Coronary artery (tissue), 2 donors: ENCODE measurements around the gene GABRA1.
A peak's percentile ranks its signal among the peaks of the same experiment; 100 is the strongest.

Experiments used
- DNase-seq: peaks from one replicate; pipeline ENCODE4 v3.0.0-alpha.2; 2017; ENCODE audit warnings: low spot score
- H3K27ac ChIP-seq, 2 donors: fragments of 200-600 bp; sonication (generic); one replicate each; pipeline ENCODE4 v1.5.1; 2016 to 2019
- H3K4me3 ChIP-seq: fragments of 200-600 bp; sonication (generic); 2 replicates; pipeline ENCODE4 v1.5.1; 2016; ENCODE audit warnings: mild to moderate bottlenecking, moderate library complexity
- TF ChIP-seq, protein P1 (sequence below): fragments of 200-600 bp; sonication (generic); IDR thresholded peaks from one replicate; pipeline ENCODE4 v1.5.1; 2019; ENCODE audit warnings: antibody characterized with exemption

Gene GABRA1

DNA sequence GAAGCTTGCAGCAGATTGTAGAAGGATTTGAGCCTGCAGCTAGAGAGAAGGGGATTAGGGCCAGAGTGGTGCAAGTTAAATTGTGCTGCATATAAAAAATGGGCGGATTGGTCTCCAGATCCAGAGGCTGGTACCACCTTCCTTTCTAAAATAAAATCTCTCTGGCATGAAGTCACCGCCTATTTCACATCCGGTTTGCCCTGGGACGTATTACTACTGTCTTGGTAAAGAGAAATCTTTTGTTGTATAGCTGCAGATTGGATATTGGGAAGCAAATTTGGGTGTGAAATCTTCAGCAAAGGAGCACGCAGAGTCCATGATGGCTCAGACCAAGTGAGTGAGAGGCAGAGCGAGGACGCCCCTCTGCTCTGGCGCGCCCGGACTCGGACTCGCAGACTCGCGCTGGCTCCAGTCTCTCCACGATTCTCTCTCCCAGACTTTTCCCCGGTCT lies at the start of gene GABRA1:
GABRA1 (plus strand) TSS at position 180 of the 451 bp plus-strand sequence. CDS start 2,691 bp downstream, outside the sequence.
- TF ChIP-seq, protein P1, sequence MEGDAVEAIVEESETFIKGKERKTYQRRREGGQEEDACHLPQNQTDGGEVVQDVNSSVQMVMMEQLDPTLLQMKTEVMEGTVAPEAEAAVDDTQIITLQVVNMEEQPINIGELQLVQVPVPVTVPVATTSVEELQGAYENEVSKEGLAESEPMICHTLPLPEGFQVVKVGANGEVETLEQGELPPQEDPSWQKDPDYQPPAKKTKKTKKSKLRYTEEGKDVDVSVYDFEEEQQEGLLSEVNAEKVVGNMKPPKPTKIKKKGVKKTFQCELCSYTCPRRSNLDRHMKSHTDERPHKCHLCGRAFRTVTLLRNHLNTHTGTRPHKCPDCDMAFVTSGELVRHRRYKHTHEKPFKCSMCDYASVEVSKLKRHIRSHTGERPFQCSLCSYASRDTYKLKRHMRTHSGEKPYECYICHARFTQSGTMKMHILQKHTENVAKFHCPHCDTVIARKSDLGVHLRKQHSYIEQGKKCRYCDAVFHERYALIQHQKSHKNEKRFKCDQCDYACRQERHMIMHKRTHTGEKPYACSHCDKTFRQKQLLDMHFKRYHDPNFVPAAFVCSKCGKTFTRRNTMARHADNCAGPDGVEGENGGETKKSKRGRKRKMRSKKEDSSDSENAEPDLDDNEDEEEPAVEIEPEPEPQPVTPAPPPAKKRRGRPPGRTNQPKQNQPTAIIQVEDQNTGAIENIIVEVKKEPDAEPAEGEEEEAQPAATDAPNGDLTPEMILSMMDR: no peak
- no peak for DNase-seq
- Histone ChIP-seq H3K27ac (no peak within 1 kb of the TSS), H3K4me3 (peak within 1 kb of the TSS; percentile 55)

DNA sequence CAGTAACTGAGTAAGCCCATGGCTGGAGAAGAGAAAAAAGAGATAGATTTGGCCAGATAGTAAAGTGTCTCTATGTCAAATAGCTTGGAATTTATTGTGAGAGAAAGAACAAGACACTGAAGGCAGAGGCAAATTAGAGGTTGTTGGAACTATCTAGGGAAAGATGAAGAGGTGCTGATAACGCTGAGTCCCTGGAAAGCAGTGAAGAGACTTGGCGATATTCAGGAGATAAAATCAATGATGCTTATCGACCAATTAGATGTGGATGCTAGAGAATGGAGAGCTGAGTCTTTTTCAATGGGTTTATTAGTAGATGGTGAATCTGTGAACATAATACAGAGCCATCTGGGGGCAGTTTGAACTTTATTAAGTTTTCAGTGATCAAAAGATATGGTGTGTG lies 48.6 kb upstream of the GABRA1 start:
- Histone ChIP-seq H3K27ac (no peak overlapping the region), H3K4me3 (no peak overlapping the region)
- no peak for DNase-seq
- TF ChIP-seq, protein P1: no peak

DNA sequence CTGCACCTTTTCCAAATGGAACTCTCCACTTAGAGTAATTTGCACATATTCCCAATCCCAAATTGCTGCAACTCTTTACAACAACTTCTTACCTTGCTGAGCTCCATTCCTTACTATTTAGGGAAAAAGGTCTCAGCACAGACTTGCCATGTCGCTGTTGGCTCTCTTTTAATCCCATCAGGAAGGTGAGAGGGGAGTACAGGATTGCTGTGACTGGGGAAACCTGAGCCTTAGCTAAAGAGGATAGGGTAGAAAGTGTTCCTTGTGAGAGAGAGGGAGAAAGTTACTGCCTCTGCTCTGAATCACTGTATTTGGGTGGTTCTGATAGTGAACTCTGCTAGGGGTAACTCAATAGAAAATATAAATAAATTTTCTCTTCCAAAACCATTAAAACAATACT lies 43.7 kb upstream of the GABRA1 start:
- Histone ChIP-seq H3K4me3 (no peak overlapping the region), H3K27ac (no peak overlapping the region)
- DNase-seq: no peak
- TF ChIP-seq, protein P1: no peak

DNA sequence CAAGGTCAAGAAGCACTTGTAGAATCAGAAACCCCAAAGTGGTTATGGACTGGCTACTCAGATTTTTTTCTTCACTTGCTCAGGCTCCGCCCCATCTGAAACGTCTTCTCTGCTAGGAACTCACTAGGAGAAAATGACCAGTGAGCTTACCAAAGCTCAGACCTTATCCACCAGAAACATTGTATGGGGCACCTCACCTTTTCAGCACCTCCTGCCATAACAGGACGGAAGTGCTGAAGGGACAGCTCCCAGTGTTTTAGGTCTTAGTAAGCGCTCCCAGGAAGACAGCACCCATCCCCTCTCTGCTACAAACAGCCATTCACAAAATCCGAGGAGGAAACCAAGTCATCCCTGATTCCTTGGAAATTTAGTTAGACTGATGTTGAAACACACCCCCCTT lies 1.2 kb upstream of the GABRA1 start:
- no peak overlapping the region for H3K27ac ChIP-seq
- TF ChIP-seq, protein P1: no peak
- no peak for DNase-seq
- H3K4me3 ChIP-seq: no peak overlapping the region

DNA sequence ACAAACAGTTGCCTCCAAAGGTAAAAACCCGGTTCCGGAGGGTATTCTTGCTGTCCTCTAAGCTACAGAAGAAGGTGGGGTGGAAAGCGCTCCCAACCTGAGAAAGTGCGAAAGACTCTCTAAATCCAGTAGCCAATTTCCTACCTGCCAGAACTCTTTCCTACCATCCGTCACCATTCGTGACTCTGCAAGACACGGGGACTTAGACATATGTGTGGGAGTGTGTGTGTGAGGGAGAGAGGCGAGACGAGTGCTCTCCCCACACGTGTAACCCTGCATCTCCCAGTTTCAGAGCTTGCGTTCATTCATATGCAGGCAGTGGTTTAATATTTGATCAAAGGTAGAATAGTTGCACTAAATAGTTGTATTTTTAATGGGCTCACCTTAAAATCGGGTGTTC lies 473 bp upstream of the GABRA1 start:
- TF ChIP-seq, protein P1: no peak
- Histone ChIP-seq H3K4me3 (no peak overlapping the region), H3K27ac (no peak overlapping the region)
- no peak for DNase-seq

DNA sequence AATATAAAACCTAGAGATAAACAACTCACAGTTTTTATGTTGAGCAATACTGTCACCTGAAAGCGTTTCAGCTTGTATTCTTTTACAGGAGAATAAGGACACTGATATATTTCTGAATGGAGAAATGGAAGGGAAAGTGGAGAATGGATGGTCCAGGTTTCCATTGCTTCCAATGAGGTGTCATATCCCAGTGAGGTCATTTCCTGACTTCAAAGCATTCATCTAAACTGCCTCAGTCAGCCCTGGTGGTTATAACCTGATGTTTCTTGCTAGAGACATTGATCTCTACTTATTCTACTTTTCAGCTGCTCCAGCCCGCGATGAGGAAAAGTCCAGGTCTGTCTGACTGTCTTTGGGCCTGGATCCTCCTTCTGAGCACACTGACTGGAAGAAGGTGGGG lies 2.6 kb downstream of the GABRA1 start:
- TF ChIP-seq, protein P1: no peak
- no peak for DNase-seq
- no peak overlapping the region for H3K27ac ChIP-seq

DNA sequence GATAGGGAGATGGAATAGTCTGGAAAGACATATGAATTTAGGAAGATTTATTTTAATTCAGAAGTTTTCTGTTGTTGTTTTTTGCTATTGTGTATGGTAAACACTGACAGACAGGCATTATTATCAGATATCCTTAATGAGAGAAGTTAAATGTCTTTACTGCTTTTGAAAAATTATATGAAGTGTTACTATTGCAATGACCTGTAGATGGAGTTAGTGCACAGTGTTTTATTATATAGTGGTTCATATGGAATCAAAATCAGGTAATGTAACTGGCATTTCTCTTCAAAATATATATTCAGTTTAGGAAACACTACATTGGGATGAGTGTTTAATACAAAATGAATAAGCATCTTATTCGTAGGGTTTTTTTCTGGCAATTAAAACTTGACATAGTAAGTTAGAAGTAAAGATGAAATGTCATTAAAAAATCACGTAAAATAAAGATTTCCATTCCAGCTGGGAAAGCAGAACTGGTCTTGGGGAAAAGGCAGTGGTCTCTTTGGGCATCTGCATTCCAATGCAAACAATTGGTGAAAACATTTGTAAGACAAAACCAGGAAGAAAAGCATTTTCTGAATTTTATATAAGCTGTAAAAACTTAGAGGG lies 3.9 kb downstream of the GABRA1 start:
- H3K27ac ChIP-seq: no peak overlapping the region
- no peak overlapping the region for H3K4me3 ChIP-seq
- DNase-seq: no peak
- TF ChIP-seq, protein P1: no peak

More for the DNA sequence above, 2.6 kb downstream of the GABRA1 start:
- no peak overlapping the region for H3K4me3 ChIP-seq
